Measurements from ENCODE around the gene TCF19. TPM values are rescaled to one million over a fixed set of nuclear protein-coding genes. Genes with fewer than 3 reads are reported as not detected.
A peak's percentile ranks its signal among the peaks of the same experiment; 100 is the strongest.
"Not testable (repeated sequence)": the region's sequence is repeated elsewhere in the genome, so short reads cannot be mapped to it uniquely, and the experiment has no call there.

Gene TCF19
- total RNA-seq, 1 experiment from 2014 or later: 26.0 TPM

DNA sequence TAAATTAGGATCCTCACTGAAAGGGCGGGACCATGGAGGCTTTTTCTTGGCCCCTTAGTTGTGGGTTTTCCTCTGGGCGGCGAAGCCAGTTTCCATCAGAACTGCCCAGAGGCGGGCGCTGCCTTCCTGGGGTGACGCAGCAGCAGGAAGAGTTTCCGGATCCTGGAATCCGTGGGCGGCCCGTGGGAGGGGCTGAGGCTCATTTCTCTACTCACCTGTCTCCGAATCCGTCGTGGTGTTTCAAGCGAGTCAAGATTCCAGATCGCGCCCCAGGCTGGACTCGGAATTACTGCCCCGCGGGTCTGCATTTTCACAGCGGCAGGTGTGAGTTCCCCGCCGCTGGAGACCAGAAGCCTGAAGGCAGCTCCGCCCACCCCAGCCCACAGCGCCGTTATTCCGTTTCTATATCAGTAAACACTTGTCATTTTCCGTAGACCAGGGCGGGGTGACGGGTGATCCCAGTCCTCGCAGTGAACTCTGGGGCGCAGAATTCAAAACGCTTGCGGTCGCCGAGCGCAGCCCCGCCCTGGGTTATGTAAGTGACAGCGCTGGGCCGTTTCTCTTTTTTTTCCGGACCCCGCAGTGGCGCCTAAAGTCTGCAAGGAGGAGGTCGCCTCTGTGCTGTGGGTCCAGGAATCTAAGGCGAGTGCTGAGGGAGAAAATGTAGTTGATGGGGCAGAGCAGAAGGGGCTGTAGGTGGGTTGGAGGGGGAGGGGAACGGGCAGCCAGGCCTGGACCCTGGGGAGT, 39.3 kb downstream of the TCF19 start:
- Histone ChIP-seq H3K4me3 (peak overlapping the region; percentile 54), H3K4me1 (replicated peaks; ENCODE audit: insufficient read depth) (peaks cover 19% of the 10 kb centered on the region), H3K9me2 (ENCODE audit: insufficient read depth) (no peaks in the 10 kb centered on the region), H3K36me3 (ENCODE audit: low read depth) (no peaks in the 10 kb centered on the region), H2AFZ (peak overlapping the region; percentile 91), H3K9me3 (ENCODE audit: insufficient read depth, low read depth) (no peaks in the 10 kb centered on the region), H3F3A (ENCODE audit: insufficient read depth, low read depth) (peaks cover 31% of the 10 kb centered on the region), H3K27me3 (ENCODE audit: insufficient read depth, low read depth) (no peaks in the 10 kb centered on the region), H4K20me1 (ENCODE audit: insufficient read depth) (no peaks in the 10 kb centered on the region), H3K4me2 (peak overlapping the region; percentile 80), H3K79me2 (ENCODE audit: low read depth) (peaks cover 15% of the 10 kb centered on the region; the same call in 1 of the 2 replicates), H3K27ac (peak overlapping the region; percentile 79)
- TF ChIP-seq, protein P1, sequence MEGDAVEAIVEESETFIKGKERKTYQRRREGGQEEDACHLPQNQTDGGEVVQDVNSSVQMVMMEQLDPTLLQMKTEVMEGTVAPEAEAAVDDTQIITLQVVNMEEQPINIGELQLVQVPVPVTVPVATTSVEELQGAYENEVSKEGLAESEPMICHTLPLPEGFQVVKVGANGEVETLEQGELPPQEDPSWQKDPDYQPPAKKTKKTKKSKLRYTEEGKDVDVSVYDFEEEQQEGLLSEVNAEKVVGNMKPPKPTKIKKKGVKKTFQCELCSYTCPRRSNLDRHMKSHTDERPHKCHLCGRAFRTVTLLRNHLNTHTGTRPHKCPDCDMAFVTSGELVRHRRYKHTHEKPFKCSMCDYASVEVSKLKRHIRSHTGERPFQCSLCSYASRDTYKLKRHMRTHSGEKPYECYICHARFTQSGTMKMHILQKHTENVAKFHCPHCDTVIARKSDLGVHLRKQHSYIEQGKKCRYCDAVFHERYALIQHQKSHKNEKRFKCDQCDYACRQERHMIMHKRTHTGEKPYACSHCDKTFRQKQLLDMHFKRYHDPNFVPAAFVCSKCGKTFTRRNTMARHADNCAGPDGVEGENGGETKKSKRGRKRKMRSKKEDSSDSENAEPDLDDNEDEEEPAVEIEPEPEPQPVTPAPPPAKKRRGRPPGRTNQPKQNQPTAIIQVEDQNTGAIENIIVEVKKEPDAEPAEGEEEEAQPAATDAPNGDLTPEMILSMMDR (conservative IDR thresholded peaks at IDR 0.05): no peak
- no peak for TF ChIP-seq EZH2 (IDR thresholded peaks at IDR 0.05; ENCODE audit: low read depth)
- peak; percentile 82 to 88 for DNase-seq
- no TSS peak for BruUV-seq (replicated peaks)
- intact Hi-C loops (cut with micrococcal nuclease; ENCODE audit: unreplicated experiment): loop anchor here (1.0 to 5.0 kb wide), 3 partner anchors 170 to 243 kb away; no protein-coding TSS in a partner anchor
- ChIA-PET CTCF (interaction anchor here (0.6 to 0.8 kb wide), 3 partner anchors 169 to 1774 kb away, joined by 4 to 6 read pairs (median 5); no protein-coding TSS in a partner anchor), POLR2A (ENCODE audit: unreplicated experiment) (interaction anchor here (0.6 kb wide), 2 partner anchors 265 to 985 kb away, joined by 4 to 8 read pairs; no protein-coding TSS in a partner anchor)

- H3K27ac ChIP-seq; H3K9me2 ChIP-seq (ENCODE audit: insufficient read depth); POLR2A ChIA-PET (ENCODE audit: unreplicated experiment); H3K9me3 ChIP-seq (ENCODE audit: insufficient read depth, low read depth); H3K27me3 ChIP-seq (ENCODE audit: insufficient read depth, low read depth); DNase-seq; H3K36me3 ChIP-seq (ENCODE audit: low read depth); H2AFZ ChIP-seq; CTCF ChIA-PET; H3K4me3 ChIP-seq; H4K20me1 ChIP-seq (ENCODE audit: insufficient read depth); H3K4me2 ChIP-seq; BruUV-seq (replicated peaks): not testable (repeated sequence)
- peaks cover 15% of the 10 kb centered on the region; the same call in 1 of the 2 replicates for H3K79me2 ChIP-seq (ENCODE audit: low read depth)
- H3F3A ChIP-seq (ENCODE audit: insufficient read depth, low read depth): peaks cover 35% of the 10 kb centered on the region
- peaks cover 31% of the 10 kb centered on the region for H3K4me1 ChIP-seq (replicated peaks; ENCODE audit: insufficient read depth)
- intact Hi-C loops (cut with micrococcal nuclease; ENCODE audit: unreplicated experiment): loop anchor here (5.0 kb wide), 1 partner anchor 183 kb away; no protein-coding TSS in a partner anchor
These were observed 40.7 kb downstream of the TCF19 start for GRCh38 chr6:31199105-31199452.

- DNase-seq: peak in 1 of 2 experiments; percentile 62
- ChIA-PET CTCF (interaction anchor here (0.6 to 1.1 kb wide), 4 partner anchors 44 to 350 kb away, joined by 3 to 8 read pairs (median 4); no protein-coding TSS in a partner anchor), POLR2A (ENCODE audit: unreplicated experiment) (interaction anchor here (0.6 to 0.7 kb wide), 2 partner anchors 90 to 485 kb away, joined by 5 to 8 read pairs; partner anchors contain the start of gene MDC1)
- Histone ChIP-seq H3K36me3 (ENCODE audit: low read depth) (no peaks in the 10 kb centered on the region), H3K4me2 (peak overlapping the region; percentile 84), H4K20me1 (ENCODE audit: insufficient read depth) (no peaks in the 10 kb centered on the region), H2AFZ (no peak overlapping the region), H3K4me3 (peak overlapping the region; percentile 32; the same call in 1 of the 2 replicates), H3K27ac (peak overlapping the region; percentile 95), H3K4me1 (replicated peaks; ENCODE audit: insufficient read depth) (peaks cover 41% of the 10 kb centered on the region), H3K27me3 (ENCODE audit: insufficient read depth, low read depth) (no peaks in the 10 kb centered on the region), H3K79me2 (ENCODE audit: low read depth) (peaks cover 15% of the 10 kb centered on the region; the same call in 1 of the 2 replicates), H3K9me3 (ENCODE audit: insufficient read depth, low read depth) (no peaks in the 10 kb centered on the region), H3F3A (ENCODE audit: insufficient read depth, low read depth) (peaks cover 41% of the 10 kb centered on the region), H3K9me2 (ENCODE audit: insufficient read depth) (no peaks in the 10 kb centered on the region)
- TF ChIP-seq, protein P1 (conservative IDR thresholded peaks at IDR 0.05): no peak
- no peak for TF ChIP-seq EZH2 (IDR thresholded peaks at IDR 0.05; ENCODE audit: low read depth)
- BruUV-seq (replicated peaks): no TSS peak
- intact Hi-C loops (cut with micrococcal nuclease; ENCODE audit: unreplicated experiment): loop anchor here (2.0 kb wide), 1 partner anchor 70 kb away; the partner anchor contains the start of gene HLA-C
These were observed 44.1 kb downstream of the TCF19 start for GRCh38 chr6:31202259-31203166.

Measured in PC-9 (cell line).